Measurements from ENCODE around the gene MBP.

DNA sequence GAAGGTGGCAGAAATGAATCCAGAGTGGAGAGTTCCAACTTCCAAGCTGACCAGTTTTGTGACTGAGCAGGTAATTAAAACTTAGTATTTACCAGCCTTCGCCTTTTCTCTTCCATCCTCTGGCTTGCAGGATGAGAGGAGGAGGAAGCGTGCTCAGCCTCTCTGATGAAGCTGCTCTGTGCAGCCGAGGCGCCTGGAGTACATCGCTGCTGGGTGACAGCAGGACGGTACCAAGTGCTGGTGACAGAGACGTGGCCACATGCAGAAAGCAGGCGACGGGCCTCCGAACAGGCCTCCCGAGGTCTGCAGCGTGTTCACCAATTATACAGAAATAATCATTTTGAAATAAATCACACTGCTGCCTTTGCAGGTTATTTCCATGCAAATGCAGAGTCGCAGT lies 95.0 kb downstream of the MBP start:
- TF ChIP-seq, protein P1, sequence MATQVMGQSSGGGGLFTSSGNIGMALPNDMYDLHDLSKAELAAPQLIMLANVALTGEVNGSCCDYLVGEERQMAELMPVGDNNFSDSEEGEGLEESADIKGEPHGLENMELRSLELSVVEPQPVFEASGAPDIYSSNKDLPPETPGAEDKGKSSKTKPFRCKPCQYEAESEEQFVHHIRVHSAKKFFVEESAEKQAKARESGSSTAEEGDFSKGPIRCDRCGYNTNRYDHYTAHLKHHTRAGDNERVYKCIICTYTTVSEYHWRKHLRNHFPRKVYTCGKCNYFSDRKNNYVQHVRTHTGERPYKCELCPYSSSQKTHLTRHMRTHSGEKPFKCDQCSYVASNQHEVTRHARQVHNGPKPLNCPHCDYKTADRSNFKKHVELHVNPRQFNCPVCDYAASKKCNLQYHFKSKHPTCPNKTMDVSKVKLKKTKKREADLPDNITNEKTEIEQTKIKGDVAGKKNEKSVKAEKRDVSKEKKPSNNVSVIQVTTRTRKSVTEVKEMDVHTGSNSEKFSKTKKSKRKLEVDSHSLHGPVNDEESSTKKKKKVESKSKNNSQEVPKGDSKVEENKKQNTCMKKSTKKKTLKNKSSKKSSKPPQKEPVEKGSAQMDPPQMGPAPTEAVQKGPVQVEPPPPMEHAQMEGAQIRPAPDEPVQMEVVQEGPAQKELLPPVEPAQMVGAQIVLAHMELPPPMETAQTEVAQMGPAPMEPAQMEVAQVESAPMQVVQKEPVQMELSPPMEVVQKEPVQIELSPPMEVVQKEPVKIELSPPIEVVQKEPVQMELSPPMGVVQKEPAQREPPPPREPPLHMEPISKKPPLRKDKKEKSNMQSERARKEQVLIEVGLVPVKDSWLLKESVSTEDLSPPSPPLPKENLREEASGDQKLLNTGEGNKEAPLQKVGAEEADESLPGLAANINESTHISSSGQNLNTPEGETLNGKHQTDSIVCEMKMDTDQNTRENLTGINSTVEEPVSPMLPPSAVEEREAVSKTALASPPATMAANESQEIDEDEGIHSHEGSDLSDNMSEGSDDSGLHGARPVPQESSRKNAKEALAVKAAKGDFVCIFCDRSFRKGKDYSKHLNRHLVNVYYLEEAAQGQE (IDR thresholded peaks at IDR 0.05; ENCODE audit: unreplicated experiment): no peak
- TF ChIP-seq JUNB (IDR thresholded peaks at IDR 0.05; ENCODE audit: unreplicated experiment): no peak
- TF ChIP-seq, protein P2, sequence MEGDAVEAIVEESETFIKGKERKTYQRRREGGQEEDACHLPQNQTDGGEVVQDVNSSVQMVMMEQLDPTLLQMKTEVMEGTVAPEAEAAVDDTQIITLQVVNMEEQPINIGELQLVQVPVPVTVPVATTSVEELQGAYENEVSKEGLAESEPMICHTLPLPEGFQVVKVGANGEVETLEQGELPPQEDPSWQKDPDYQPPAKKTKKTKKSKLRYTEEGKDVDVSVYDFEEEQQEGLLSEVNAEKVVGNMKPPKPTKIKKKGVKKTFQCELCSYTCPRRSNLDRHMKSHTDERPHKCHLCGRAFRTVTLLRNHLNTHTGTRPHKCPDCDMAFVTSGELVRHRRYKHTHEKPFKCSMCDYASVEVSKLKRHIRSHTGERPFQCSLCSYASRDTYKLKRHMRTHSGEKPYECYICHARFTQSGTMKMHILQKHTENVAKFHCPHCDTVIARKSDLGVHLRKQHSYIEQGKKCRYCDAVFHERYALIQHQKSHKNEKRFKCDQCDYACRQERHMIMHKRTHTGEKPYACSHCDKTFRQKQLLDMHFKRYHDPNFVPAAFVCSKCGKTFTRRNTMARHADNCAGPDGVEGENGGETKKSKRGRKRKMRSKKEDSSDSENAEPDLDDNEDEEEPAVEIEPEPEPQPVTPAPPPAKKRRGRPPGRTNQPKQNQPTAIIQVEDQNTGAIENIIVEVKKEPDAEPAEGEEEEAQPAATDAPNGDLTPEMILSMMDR (conservative IDR thresholded peaks at IDR 0.05; ENCODE audit: low read depth in 2 of 2): no peak

All from GM23338 (cell line).